A673 (cell line): Measurements from ENCODE around the gene FMO2.

Experiments
- EZH2 ChIP-seq: fragments of 200-600 bp; sonication (generic); IDR thresholded peaks from 2 replicates; pipeline ENCODE4 v1.6.1; 2017; ENCODE audit warnings: borderline replicate concordance, low read depth, mild to moderate bottlenecking, mixed read lengths, antibody characterized with exemption, low read length; ENCODE audit not compliant: poor library complexity, severe bottlenecking
- TF ChIP-seq, protein P1 (sequence below): fragments of 300-800, 200-600 bp; sonication (generic); conservative IDR thresholded peaks from 2 replicates; pipeline ENCODE4 v1.5.1; 2017; ENCODE audit warnings: low read depth, mild to moderate bottlenecking, antibody characterized with exemption, low read length, moderate library complexity, mixed read lengths

- TF ChIP-seq, protein P1, sequence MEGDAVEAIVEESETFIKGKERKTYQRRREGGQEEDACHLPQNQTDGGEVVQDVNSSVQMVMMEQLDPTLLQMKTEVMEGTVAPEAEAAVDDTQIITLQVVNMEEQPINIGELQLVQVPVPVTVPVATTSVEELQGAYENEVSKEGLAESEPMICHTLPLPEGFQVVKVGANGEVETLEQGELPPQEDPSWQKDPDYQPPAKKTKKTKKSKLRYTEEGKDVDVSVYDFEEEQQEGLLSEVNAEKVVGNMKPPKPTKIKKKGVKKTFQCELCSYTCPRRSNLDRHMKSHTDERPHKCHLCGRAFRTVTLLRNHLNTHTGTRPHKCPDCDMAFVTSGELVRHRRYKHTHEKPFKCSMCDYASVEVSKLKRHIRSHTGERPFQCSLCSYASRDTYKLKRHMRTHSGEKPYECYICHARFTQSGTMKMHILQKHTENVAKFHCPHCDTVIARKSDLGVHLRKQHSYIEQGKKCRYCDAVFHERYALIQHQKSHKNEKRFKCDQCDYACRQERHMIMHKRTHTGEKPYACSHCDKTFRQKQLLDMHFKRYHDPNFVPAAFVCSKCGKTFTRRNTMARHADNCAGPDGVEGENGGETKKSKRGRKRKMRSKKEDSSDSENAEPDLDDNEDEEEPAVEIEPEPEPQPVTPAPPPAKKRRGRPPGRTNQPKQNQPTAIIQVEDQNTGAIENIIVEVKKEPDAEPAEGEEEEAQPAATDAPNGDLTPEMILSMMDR: no peak
- no peak for TF ChIP-seq EZH2
Measured at GRCh38 chr1:171137580-171137979, 47.5 kb upstream of the FMO2 start.
